Testis (tissue), 2 donors: Measurements from ENCODE around the gene IL7R.

Experiments
- POLR2A ChIP-seq: fragments of 450-650 bp; IDR thresholded peaks from one replicate; pipeline ENCODE4 v1.6.1; 2017; ENCODE audit warnings: antibody characterized with exemption, mild to moderate bottlenecking, moderate library complexity
- TF ChIP-seq, protein P1 (sequence below), 3 experiments: fragments of 450-650 bp in 2 of 3; fragments of 200-600 bp in 1 of 3; sonication (generic) in 1 of 3; IDR thresholded peaks; one replicate each; pipeline ENCODE4 v1.5.1; 2016 to 2019; ENCODE audit warnings: antibody characterized with exemption in 3 of 3, mild to moderate bottlenecking in 2 of 3, moderate library complexity in 1 of 3

DNA sequence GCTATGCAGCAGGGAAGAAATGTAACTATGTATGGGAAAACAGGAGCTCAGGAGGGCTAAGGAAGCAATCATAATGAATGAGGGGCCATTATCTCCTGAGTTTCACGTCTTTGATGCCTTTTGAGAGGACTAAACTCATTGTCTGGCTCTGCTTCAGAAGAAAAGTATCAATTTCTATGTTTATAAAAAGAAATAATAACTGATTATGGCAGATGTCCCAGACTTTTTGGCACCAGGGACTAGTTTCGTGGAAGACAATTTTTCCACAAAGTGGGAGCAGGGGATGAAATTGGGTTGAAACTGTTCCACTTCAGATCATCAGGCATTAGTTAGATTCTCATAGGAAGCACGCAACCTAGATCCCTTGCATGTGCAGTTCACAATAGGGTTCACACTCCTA is 8.7 kb upstream of the IL7R start:
- TF ChIP-seq, protein P1, sequence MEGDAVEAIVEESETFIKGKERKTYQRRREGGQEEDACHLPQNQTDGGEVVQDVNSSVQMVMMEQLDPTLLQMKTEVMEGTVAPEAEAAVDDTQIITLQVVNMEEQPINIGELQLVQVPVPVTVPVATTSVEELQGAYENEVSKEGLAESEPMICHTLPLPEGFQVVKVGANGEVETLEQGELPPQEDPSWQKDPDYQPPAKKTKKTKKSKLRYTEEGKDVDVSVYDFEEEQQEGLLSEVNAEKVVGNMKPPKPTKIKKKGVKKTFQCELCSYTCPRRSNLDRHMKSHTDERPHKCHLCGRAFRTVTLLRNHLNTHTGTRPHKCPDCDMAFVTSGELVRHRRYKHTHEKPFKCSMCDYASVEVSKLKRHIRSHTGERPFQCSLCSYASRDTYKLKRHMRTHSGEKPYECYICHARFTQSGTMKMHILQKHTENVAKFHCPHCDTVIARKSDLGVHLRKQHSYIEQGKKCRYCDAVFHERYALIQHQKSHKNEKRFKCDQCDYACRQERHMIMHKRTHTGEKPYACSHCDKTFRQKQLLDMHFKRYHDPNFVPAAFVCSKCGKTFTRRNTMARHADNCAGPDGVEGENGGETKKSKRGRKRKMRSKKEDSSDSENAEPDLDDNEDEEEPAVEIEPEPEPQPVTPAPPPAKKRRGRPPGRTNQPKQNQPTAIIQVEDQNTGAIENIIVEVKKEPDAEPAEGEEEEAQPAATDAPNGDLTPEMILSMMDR (IDR thresholded peaks at IDR 0.05), result no peak
- TF ChIP-seq POLR2A, result no peak
